HCT116 (cell line): ENCODE data around the gene SLC12A8. TPM values are rescaled to one million over a fixed set of nuclear protein-coding genes. Genes with fewer than 3 reads are reported as not detected.

ENCODE experiments used
- ATAC-seq: fragments of 200-7000 bp; cut with Tn5 transposase; 2 replicates; pipeline ENCODE4 v1.9.1; 2020; ENCODE audit warnings: mild to moderate bottlenecking, moderate library complexity
- BruUV-seq: library from RNA; stranded (reverse); fragments of 400-500 nt; replicated peaks from 2 replicates; lab custom pipeline; 2021; lab: Mats Ljungman, UMichigan
- CTCF ChIA-PET: fragments of 300-600 bp; sonication (Branson Sonifier 250); formaldehyde crosslinking; loops from one replicate; lab custom pipeline; 2021; ENCODE audit warnings: antibody characterized with exemption; lab: Charles Lee
- POLR2A ChIA-PET: fragments of 300-600, 350-600 bp; sonication (Branson Sonifier 250); formaldehyde crosslinking; loops from one replicate; lab custom pipeline; 2021; ENCODE audit warnings: antibody characterized with exemption; lab: Charles Lee
- RAD21 ChIA-PET, 2 experiments: fragments of 300-600 bp; sonication (Branson Sonifier 250); formaldehyde crosslinking; loops; one replicate each; lab custom pipeline; 2023; ENCODE audit warnings: low total read pairs in 2 of 2; ENCODE audit not compliant: uncharacterized antibody in 2 of 2, unreplicated experiment in 2 of 2, low non-redundant PET in 1 of 2; lab: Charles Lee
- DNase-seq: peaks from one replicate; pipeline ENCODE4 v3.0.0-alpha.2; 2010; ENCODE audit warnings: low read depth, low spot score
- H2AFZ ChIP-seq: fragments of 200-600 bp; shearing (Covaris generic), sonication (generic); 2 replicates; pipeline ENCODE4 v1.6.1; 2017; ENCODE audit warnings: low read depth, mixed run types, mixed read lengths, antibody characterized with exemption, low read length; ENCODE audit not compliant: poor library complexity, severe bottlenecking
- H3K27ac ChIP-seq: 2 replicates; pipeline ENCODE4 v1.5.1; 2012; ENCODE audit warnings: low read depth, low read length
- H3K27me3 ChIP-seq: fragments of 200-600 bp; sonication (generic); 2 replicates; pipeline ENCODE4 v1.6.1; 2016; ENCODE audit warnings: mixed run types, low read length, mixed read lengths; ENCODE audit not compliant: insufficient read depth
- H3K36me3 ChIP-seq, 2 experiments: fragments of 200-500 bp in 1 of 2; fragments of 200-600 bp in 1 of 2; sonication (Bioruptor generic) in 1 of 2; sonication (generic) in 1 of 2; 2 replicates each; pipeline versions ENCODE4 v1.5.1 to v1.6.1; 2014 to 2016; ENCODE audit warnings: low read length in 2 of 2, inconsistent platforms in 1 of 2, mixed read lengths in 1 of 2, mixed run types in 1 of 2; ENCODE audit not compliant: insufficient read depth in 2 of 2, control insufficient read depth in 1 of 2
- H3K4me1 ChIP-seq, 2 experiments: fragments of 200-600 bp in 1 of 2; sonication (generic) in 1 of 2; 2 replicates each; pipeline versions ENCODE4 v1.5.1 to v1.6.1; 2012 to 2017; ENCODE audit warnings: low read length in 2 of 2, inconsistent platforms in 1 of 2, mild to moderate bottlenecking in 1 of 2, mixed read lengths in 1 of 2, mixed run types in 1 of 2, moderate library complexity in 1 of 2; ENCODE audit not compliant: insufficient read depth in 2 of 2, control insufficient read depth in 1 of 2
- H3K4me2 ChIP-seq: fragments of 200-600 bp; sonication (generic); 2 replicates; pipeline ENCODE4 v1.6.1; 2017; ENCODE audit warnings: mixed run types, low read length, mixed read lengths
- H3K4me3 ChIP-seq, 2 experiments: fragments of 200-600 bp in 1 of 2; sonication (generic) in 1 of 2; replicated peaks in 1 of 2; 2 replicates each; pipeline ENCODE4 v1.5.1; 2011 to 2016; ENCODE audit warnings: low read length in 2 of 2, control low read depth in 1 of 2, low read depth in 1 of 2, mild to moderate bottlenecking in 1 of 2, mixed read lengths in 1 of 2, mixed run types in 1 of 2
- H3K79me2 ChIP-seq: fragments of 200-600 bp; sonication (generic); 2 replicates; pipeline ENCODE4 v1.6.1; 2017; ENCODE audit warnings: mild to moderate bottlenecking, mixed run types, low read length, moderate library complexity, mixed read lengths; ENCODE audit not compliant: insufficient read depth
- H3K9ac ChIP-seq: fragments of 200-600 bp; sonication (generic); 2 replicates; pipeline ENCODE4 v1.6.1; 2016; ENCODE audit warnings: low read length, mixed read lengths
- H3K9me2 ChIP-seq: fragments of 200-600 bp; sonication (generic), shearing (Covaris generic); 2 replicates; pipeline ENCODE4 v1.6.1; 2017; ENCODE audit warnings: mixed run types, mild to moderate bottlenecking, moderate library complexity; ENCODE audit not compliant: insufficient read depth
- H3K9me3 ChIP-seq, 2 experiments: fragments of 200-500 bp in 1 of 2; fragments of 200-600 bp in 1 of 2; sonication (Bioruptor generic) in 1 of 2; sonication (generic) in 1 of 2; 2 replicates each; pipeline ENCODE4 v1.6.1; 2014 to 2017; ENCODE audit warnings: low read length in 2 of 2, mixed read lengths in 2 of 2, inconsistent platforms in 1 of 2, low read depth in 1 of 2, mild to moderate bottlenecking in 1 of 2, mixed run types in 1 of 2, moderate library complexity in 1 of 2; ENCODE audit not compliant: control insufficient read depth in 1 of 2, insufficient read depth in 1 of 2
- H4K20me1 ChIP-seq: fragments of 200-600 bp; sonication (generic), shearing (Covaris generic); 2 replicates; pipeline ENCODE4 v1.6.1; 2017; ENCODE audit warnings: mixed run types, mild to moderate bottlenecking, moderate library complexity; ENCODE audit not compliant: insufficient read depth
- ATF3 ChIP-seq: IDR thresholded peaks from 2 replicates; pipeline ENCODE4 v1.6.1; 2012
- CBX3 ChIP-seq: IDR thresholded peaks from 2 replicates; pipeline ENCODE4 v1.6.1; 2012; ENCODE audit warnings: low read depth
- ELF1 ChIP-seq: IDR thresholded peaks from 2 replicates; pipeline ENCODE4 v1.6.1; 2012; ENCODE audit warnings: low read depth, borderline replicate concordance
- FOSL1 ChIP-seq: IDR thresholded peaks from 2 replicates; pipeline ENCODE4 v1.6.1; 2012; ENCODE audit warnings: low read depth
- POLR2A ChIP-seq: IDR thresholded peaks from 2 replicates; pipeline ENCODE4 v1.7.0; 2011; ENCODE audit warnings: borderline replicate concordance; ENCODE audit not compliant: insufficient read depth, insufficient read length; ENCODE audit errors: extremely low read depth
- RAD21 ChIP-seq: IDR thresholded peaks from 2 replicates; pipeline ENCODE4 v1.6.1; 2012; ENCODE audit warnings: low read depth, mild to moderate bottlenecking
- SIN3A ChIP-seq: IDR thresholded peaks from 2 replicates; pipeline ENCODE4 v1.6.1; 2012; ENCODE audit warnings: low read depth
- YY1 ChIP-seq: IDR thresholded peaks from 2 replicates; pipeline ENCODE4 v1.6.1; 2011; ENCODE audit warnings: low read length, low read depth, moderate library complexity, mild to moderate bottlenecking; ENCODE audit not compliant: insufficient replicate concordance; ENCODE audit errors: extremely low read depth
- ZNF274 ChIP-seq: fragments of 200-500 bp; sonication (Bioruptor generic); IDR thresholded peaks from 2 replicates; pipeline ENCODE4 v1.6.1; 2014; ENCODE audit warnings: mild to moderate bottlenecking, low read depth, low read length, inconsistent platforms
- intact Hi-C: fragments of 100-400 bp; cut with micrococcal nuclease; formaldehyde crosslinking; loops from 2 replicates; pipeline ENCODE4 v1.10.0; 2022
- total RNA-seq: library from RNA; stranded (reverse); gene quantifications from one replicate; pipeline ENCODE4 v1.2.1, GENCODE V29; 2021; ENCODE audit not compliant: unreplicated experiment

The SLC12A8 gene
- total RNA-seq, 1 experiment from 2014 or later: 19.9 TPM

- Histone ChIP-seq H3K9me3 (no peaks in the 10 kb centered on the region), H3K27ac (no peak overlapping the region), H3K4me2 (no peak overlapping the region), H3K36me3 (no peaks in the 10 kb centered on the region), H2AFZ (no peak overlapping the region), H3K9me2 (no peaks in the 10 kb centered on the region), H3K27me3 (no peaks in the 10 kb centered on the region), H3K4me3 (no peak overlapping the region), H4K20me1 (no peaks in the 10 kb centered on the region), H3K4me1 (no peaks in the 10 kb centered on the region), H3K9ac (no peak overlapping the region), H3K79me2 (no peaks in the 10 kb centered on the region)
- ChIA-PET RAD21 (no interaction called here), POLR2A (no interaction called here), CTCF (no interaction called here)
- intact Hi-C loops: no loop called here
- ATAC-seq (no peak), DNase-seq (no peak)
- TF ChIP-seq SIN3A (no peak), ZNF274 (no peak)
- no TSS peak for BruUV-seq
Measured at GRCh38 chr3:125246237-125246636, 33.7 kb upstream of the SLC12A8 start.

- no peak overlapping the region for H3K4me2 ChIP-seq
- ChIA-PET CTCF (no interaction called here), POLR2A (no interaction called here), RAD21 (no interaction called here)
- ATAC-seq (no peak), DNase-seq (no peak)
- H3K27ac ChIP-seq: no peak overlapping the region
- H3K36me3 ChIP-seq: no peaks in the 10 kb centered on the region
- intact Hi-C loops: no loop called here
- H4K20me1 ChIP-seq: no peaks in the 10 kb centered on the region
- H3K4me3 ChIP-seq: no peak overlapping the region
- no peaks in the 10 kb centered on the region for H3K79me2 ChIP-seq
- TF ChIP-seq RAD21: no peak
- TF ChIP-seq YY1: no peak
- TF ChIP-seq ELF1: no peak
- TF ChIP-seq FOSL1: no peak
- no peak for TF ChIP-seq ATF3
- no peak for TF ChIP-seq CBX3
- no peak for TF ChIP-seq POLR2A
- H3K27me3 ChIP-seq: no peaks in the 10 kb centered on the region
- BruUV-seq: no TSS peak
- H3K9me2 ChIP-seq: no peaks in the 10 kb centered on the region
- H2AFZ ChIP-seq: no peak overlapping the region
- H3K9ac ChIP-seq: no peak overlapping the region
- H3K9me3 ChIP-seq: no peaks in the 10 kb centered on the region
- no peaks in the 10 kb centered on the region for H3K4me1 ChIP-seq
Measured at GRCh38 chr3:125245521-125245920, 33.0 kb upstream of the SLC12A8 start.
